ENCODE results near the gene ZFHX3.

DNA sequence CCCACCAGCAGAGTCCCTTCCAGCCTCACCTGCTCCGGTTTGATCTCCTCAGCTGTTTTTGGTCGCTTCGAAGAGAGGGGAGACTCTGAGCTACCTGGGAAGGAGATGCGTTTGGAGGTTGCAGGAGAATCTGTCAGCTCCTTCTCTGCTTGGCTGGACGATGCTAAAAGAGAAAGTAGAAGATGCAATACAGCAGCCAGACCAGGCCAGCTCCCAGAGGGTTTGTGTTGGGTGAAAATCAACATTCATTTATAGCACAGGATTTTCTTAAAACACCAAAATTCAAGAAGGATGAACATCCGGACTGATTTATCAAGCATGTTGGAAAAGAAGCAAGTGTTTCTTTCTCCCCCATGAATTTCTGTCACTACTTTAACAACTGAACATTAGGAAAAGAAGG lies 236.1 kb downstream of the ZFHX3 start:
- TF ChIP-seq, protein P1, sequence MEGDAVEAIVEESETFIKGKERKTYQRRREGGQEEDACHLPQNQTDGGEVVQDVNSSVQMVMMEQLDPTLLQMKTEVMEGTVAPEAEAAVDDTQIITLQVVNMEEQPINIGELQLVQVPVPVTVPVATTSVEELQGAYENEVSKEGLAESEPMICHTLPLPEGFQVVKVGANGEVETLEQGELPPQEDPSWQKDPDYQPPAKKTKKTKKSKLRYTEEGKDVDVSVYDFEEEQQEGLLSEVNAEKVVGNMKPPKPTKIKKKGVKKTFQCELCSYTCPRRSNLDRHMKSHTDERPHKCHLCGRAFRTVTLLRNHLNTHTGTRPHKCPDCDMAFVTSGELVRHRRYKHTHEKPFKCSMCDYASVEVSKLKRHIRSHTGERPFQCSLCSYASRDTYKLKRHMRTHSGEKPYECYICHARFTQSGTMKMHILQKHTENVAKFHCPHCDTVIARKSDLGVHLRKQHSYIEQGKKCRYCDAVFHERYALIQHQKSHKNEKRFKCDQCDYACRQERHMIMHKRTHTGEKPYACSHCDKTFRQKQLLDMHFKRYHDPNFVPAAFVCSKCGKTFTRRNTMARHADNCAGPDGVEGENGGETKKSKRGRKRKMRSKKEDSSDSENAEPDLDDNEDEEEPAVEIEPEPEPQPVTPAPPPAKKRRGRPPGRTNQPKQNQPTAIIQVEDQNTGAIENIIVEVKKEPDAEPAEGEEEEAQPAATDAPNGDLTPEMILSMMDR (IDR thresholded peaks at IDR 0.05), result no peak
- TF ChIP-seq EZH2 (IDR thresholded peaks at IDR 0.05; ENCODE audit: borderline replicate concordance, insufficient read depth, low read depth, low read length, poor library complexity, severe bottlenecking), result no peak

All from B cell (primary cell).